Measurements from ENCODE around the gene MAP1LC3B. TPM values are rescaled to one million over a fixed set of nuclear protein-coding genes. Genes with fewer than 3 reads are reported as not detected.

Gene MAP1LC3B
- total RNA-seq, result 44.6 and 75.2 TPM in 2 replicates

GRCh38 chr16:87391950-87392820, at the start of gene MAP1LC3B:
TSS of gene MAP1LC3B (plus strand) at chr16:87392336. CDS start at chr16:87392428, 92 bp downstream.

DNA sequence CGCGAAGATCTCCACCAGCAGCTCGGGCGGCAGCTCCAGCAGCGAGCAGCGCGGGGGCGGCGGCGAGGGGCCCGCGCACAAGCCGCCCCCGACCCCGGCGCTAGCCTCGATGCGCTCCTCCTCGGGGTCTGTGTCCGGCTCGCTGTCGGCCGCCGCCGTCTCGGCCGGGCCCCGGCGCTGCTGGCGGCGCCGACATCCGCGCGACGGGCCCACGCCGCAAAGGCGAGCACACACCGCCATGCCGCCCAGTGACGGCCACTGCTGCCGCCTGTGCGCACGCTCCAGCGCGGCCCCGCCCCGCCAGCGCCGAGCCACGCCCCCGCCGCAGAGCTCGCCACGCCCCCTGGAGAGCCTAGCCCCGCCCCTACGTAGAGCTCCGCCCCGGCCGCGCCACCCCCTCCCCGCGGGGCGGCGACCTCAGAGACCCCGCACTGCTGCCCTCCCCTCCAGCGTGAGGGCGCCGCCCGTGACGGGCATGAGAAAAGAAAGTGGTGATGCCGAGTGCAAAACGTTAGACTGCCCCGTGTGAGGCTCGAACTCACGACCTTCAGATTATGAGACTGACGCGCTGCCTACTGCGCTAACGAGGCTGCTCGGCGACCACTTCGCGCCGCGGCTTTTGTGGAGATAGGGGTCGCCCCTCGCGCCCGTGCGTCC, 8.5 kb upstream of the MAP1LC3B start, which contains the start of gene FBXO31:
Gene FBXO31 (minus strand): TSS at position 272 of the 657 bp plus-strand sequence. CDS start 32 bp downstream, at position 240.

Other genes starting within 250 kb of the MAP1LC3B start
- gene C16orf95, start 74.9 kb upstream of the MAP1LC3B start, total RNA-seq, result 0.36 and 1.6 TPM in 2 replicates
- gene FBXO31, start 8.6 kb upstream of the MAP1LC3B start, total RNA-seq, result 16.4 and 26.5 TPM in 2 replicates
- 5.1 and 5.7 TPM in 2 replicates for gene ZCCHC14, start 100.7 kb downstream of the MAP1LC3B start, total RNA-seq
- not detected in 2 replicates for gene JPH3, start 210.2 kb downstream of the MAP1LC3B start, total RNA-seq